Stimulated activated CD4-positive, alpha-beta T cell treated with anti-CD3 and anti-CD28 coated beads, Interleukin-4, amount 100 ng/mL, for 4 hours (primary cell): ENCODE data around the gene ATAD3B.
"Not testable (repeated sequence)": the region's sequence is repeated elsewhere in the genome, so short reads cannot be mapped to it uniquely, and the experiment has no call there.

Experiments used
- DNase-seq, 2 experiments: peaks; one replicate each; pipeline ENCODE4 v3.0.0-alpha.2; 2020

The ATAD3B gene

GRCh38 chr1:1471389-1472052, at the start of gene ATAD3B:
TSS of gene ATAD3B (plus strand) at chr1:1471765. CDS start at chr1:1471885, 120 bp downstream.
- DNase-seq, result peak; percentile 94 to 95

GRCh38 chr1:1421907-1422464, 49.6 kb upstream of the ATAD3B start:
- DNase-seq, result no peak

GRCh38 chr1:1422465-1423244, 48.9 kb upstream of the ATAD3B start:
- DNase-seq, result no peak

GRCh38 chr1:1423245-1423597, 48.3 kb upstream of the ATAD3B start:
- no peak for DNase-seq

GRCh38 chr1:1424707-1425106, 46.9 kb upstream of the ATAD3B start:
- no peak for DNase-seq

- DNase-seq, result no peak
Observed at GRCh38 chr1:1425426-1425752, 46.2 kb upstream of the ATAD3B start.

GRCh38 chr1:1425753-1426495, 45.6 kb upstream of the ATAD3B start:
- DNase-seq, result no peak

- no peak for DNase-seq
Observed at GRCh38 chr1:1426496-1427105, 45.0 kb upstream of the ATAD3B start.

- DNase-seq, result no peak
Observed at GRCh38 chr1:1427106-1427819, 44.3 kb upstream of the ATAD3B start.

- no peak for DNase-seq
Observed at GRCh38 chr1:1427820-1428148, 43.8 kb upstream of the ATAD3B start.

- DNase-seq, result no peak
Observed at GRCh38 chr1:1428174-1428573, 43.4 kb upstream of the ATAD3B start.

GRCh38 chr1:1428967-1429366, 42.6 kb upstream of the ATAD3B start:
- not testable (repeated sequence) for DNase-seq

- DNase-seq, result no peak
Observed at GRCh38 chr1:1429671-1430073, 41.9 kb upstream of the ATAD3B start.

GRCh38 chr1:1430114-1430982, 41.2 kb upstream of the ATAD3B start:
- DNase-seq, result no peak

- no peak for DNase-seq
Observed at GRCh38 chr1:1430992-1431844, 40.3 kb upstream of the ATAD3B start.

- DNase-seq, result no peak
Observed at GRCh38 chr1:1431845-1432273, 39.7 kb upstream of the ATAD3B start.

GRCh38 chr1:1432274-1432950, 39.2 kb upstream of the ATAD3B start:
- no peak for DNase-seq

- no peak for DNase-seq
Observed at GRCh38 chr1:1432951-1433803, 38.4 kb upstream of the ATAD3B start.

- peak; percentile 52 to 68 for DNase-seq
Observed at GRCh38 chr1:1433804-1434130, 37.8 kb upstream of the ATAD3B start.
